ENCODE results near the gene MRPS5.

DNA sequence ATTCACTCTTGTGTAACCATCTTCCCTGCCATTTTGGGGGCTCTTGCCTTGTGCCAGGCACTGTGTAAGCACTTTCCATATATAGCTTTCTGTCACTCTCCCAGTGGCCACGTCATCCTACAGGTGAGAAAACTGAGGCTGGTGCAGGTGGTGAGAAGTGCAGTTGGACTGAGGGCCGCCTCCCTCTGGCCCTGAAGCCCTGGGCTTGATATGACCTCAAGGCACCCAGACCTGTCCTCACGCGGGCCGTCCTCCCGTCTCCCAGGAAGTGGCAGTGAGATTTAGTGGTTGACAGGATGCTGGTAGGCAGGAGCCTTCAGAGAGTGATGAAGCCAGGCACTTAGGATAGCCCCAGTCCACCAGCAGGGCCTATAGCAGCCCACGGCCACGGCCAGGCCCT is 65.6 kb downstream of the MRPS5 start:
- TF ChIP-seq CTCF (IDR thresholded peaks at IDR 0.05): no peak
- TF ChIP-seq EZH2 (IDR thresholded peaks at IDR 0.05; ENCODE audit: borderline replicate concordance, insufficient read depth, low read depth, low read length, poor library complexity, severe bottlenecking): no peak

Measured in B cell (primary cell).